ENCODE results near the gene CARD11.

The CARD11 gene

GRCh38 chr7:2934984-2935740 is 108.5 kb downstream of the CARD11 start:
- no peak for TF ChIP-seq CTCF (IDR thresholded peaks at IDR 0.05)

GRCh38 chr7:2934211-2934731 is 109.4 kb downstream of the CARD11 start:
- TF ChIP-seq CTCF (IDR thresholded peaks at IDR 0.05) = no peak

DNA sequence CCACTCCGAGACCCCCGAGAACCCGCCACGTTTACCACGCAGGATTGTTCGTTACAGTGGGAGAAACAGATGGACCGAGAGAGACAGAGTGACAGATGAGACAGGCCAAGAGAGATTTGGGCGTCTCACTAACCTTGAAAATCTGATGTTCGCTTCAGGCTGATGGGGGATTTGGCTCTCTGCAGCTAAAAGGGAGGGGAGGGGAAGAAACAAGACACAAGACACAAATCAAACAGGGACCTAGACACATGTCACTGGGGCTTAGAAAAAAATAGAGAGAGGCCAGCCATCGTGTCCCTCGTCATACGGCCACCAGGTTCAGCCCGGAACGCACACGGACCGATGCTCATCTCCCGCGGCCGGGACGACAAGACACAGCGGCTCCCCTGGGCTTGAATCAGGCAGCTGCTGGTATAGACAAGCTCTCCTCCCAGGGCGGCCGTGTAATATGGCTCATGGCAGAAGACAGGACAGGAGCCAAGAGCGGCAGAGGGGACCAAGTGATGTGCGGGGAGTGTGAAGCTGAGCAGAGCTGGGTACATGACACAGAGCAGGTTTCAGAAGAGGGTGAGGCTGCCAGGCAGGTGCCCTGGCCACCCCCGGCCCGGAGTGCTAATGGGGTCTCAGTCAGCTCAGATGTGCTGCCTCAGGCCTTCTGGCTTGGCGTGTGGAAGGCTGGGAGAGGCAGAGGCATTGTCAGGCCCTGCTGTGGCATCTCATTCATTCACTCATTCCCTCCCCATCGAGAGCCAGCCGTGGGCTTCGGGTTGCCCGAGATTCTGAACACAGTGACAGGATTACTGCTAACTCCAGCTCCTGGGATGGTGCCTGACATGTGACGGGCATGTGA is 111.0 kb downstream of the CARD11 start:
- no peak for TF ChIP-seq CTCF (IDR thresholded peaks at IDR 0.05)

DNA sequence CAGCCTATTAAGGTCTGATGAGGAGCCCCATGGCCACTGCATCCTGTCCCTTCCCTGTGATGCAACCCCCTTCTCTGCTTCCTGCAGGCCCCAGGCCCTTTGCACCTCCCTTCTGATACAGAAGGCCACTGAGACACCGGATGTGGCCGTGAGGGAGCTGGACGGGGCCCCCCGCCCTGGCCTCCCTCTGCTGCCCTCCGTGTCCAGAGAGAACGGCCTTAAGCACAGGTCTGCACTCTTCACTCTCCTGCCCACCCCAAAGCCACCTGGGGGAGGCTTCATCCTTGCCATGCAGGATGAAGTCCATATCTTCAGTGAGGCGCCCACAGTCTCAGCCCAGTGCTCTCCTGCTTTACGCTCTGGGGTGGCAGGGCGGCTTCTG is 112.6 kb downstream of the CARD11 start:
- TF ChIP-seq CTCF (IDR thresholded peaks at IDR 0.05) = no peak

DNA sequence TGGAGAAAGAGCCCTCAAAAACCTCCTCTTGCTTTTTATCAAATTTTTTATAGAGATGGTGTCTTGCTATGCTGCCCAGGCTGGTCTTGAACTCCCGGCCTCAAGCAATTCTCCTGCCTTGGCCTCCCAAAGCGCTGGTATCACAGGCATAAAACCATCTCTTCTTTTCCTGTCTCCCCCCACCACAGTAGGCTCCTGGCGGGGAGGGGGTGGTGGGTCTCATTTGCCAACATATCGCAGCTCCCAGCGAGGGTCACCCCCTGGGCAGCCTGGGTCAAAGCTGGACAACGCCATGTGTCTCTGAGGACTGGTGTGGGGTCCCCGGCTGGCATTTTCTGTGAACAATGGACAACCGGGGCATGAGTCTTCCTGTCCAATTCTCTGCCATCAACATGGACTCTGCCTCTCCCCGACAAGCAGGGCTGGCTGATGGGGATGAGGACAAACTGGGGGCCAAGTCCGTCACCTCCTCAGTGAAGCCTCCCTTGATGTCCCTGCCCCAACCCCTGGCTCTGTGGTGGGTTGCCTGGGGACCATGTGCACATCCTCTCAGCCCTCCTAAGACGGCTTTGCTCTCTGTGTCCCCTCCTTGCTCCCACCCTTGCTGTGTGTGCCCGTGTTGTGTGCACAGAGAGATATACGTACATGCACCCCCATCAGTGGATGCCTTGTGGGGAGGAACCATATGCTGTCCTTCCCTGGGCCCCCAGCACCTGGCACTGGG is 113.2 kb downstream of the CARD11 start:
- TF ChIP-seq CTCF (IDR thresholded peaks at IDR 0.05) = no peak

- TF ChIP-seq CTCF (IDR thresholded peaks at IDR 0.05) = no peak
Measured at GRCh38 chr7:2929321-2930201, 114.1 kb downstream of the CARD11 start.

Data from LNCAP (cell line).